Body of pancreas (tissue), 4 donors: Measurements from ENCODE around the gene OR52E2. TPM values are rescaled to one million over a fixed set of nuclear protein-coding genes. Genes with fewer than 3 reads are reported as not detected.

Experiments
- ATAC-seq: fragments of 150-250 bp; one replicate; pipeline ENCODE4 v1.9.1; 2016
- DNase-seq, 4 donors: peaks; one replicate each; pipeline ENCODE4 v3.0.0-alpha.2; 2019
- H3K27ac ChIP-seq, 4 donors: fragments of 200-600 bp; sonication (generic); 1 replicate in 3 of 4; 2 replicates in 1 of 4; pipeline versions ENCODE4 v1.5.1 to v1.6.1; 2016 to 2019; ENCODE audit warnings: mild to moderate bottlenecking in 1 of 4, mixed read lengths in 1 of 4, moderate library complexity in 1 of 4
- H3K27me3 ChIP-seq, 2 donors: fragments of 200-600 bp; sonication (generic); one replicate each; pipeline ENCODE4 v1.6.0; 2016; ENCODE audit warnings: mild to moderate bottlenecking in 1 of 2
- H3K36me3 ChIP-seq, 2 donors: fragments of 200-600 bp; sonication (generic); replicated peaks in 1 of 2; 2 replicates each; pipeline ENCODE4 v1.5.1; 2016; ENCODE audit warnings: low read depth in 2 of 2; ENCODE audit not compliant: insufficient read depth in 1 of 2
- H3K4me1 ChIP-seq: fragments of 200-600 bp; sonication (generic); one replicate; pipeline ENCODE4 v1.6.0; 2016
- H3K4me3 ChIP-seq, 2 donors: fragments of 200-600 bp; sonication (generic); 1 replicate in 1 of 2; 2 replicates in 1 of 2; pipeline ENCODE4 v1.5.1; 2016 to 2019
- H3K9me3 ChIP-seq, 3 donors: fragments of 200-600 bp; sonication (generic); 1 replicate in 2 of 3; 2 replicates in 1 of 3; pipeline ENCODE4 v1.5.1; 2016
- POLR2A ChIP-seq, 3 donors: fragments of 450-650 bp; IDR thresholded peaks; one replicate each; pipeline ENCODE4 v1.6.1; 2016; ENCODE audit warnings: antibody characterized with exemption in 3 of 3, mild to moderate bottlenecking in 2 of 3
- WGBS, 2 donors: methylation state at CpG; one replicate each; pipeline ENCODE4 v1.1.5; 2017; 5-methylcytosine and 5-hydroxymethylcytosine counted together
- intact Hi-C: fragments of 100-400 bp; cut with DNase I; formaldehyde crosslinking; loops from one replicate; pipeline ENCODE4 v1.15.1; 2023
- total RNA-seq, 2 donors: library from RNA; depleted of rRNA; stranded (reverse); fragments of >200 nt; gene quantifications; one replicate each; pipeline ENCODE4 v1.1.0, GENCODE V29; 2016
- TF ChIP-seq, protein P1 (sequence below), 7 experiments: fragments of 450-650 bp in 4 of 7; fragments of 200-600 bp in 3 of 7; sonication (generic) in 3 of 7; IDR thresholded peaks; one replicate each; pipeline ENCODE4 v1.5.1; 2016 to 2019; ENCODE audit warnings: antibody characterized with exemption in 7 of 7

The OR52E2 gene
- total RNA-seq, 2 donors from 2014 or later, result not detected

DNA sequence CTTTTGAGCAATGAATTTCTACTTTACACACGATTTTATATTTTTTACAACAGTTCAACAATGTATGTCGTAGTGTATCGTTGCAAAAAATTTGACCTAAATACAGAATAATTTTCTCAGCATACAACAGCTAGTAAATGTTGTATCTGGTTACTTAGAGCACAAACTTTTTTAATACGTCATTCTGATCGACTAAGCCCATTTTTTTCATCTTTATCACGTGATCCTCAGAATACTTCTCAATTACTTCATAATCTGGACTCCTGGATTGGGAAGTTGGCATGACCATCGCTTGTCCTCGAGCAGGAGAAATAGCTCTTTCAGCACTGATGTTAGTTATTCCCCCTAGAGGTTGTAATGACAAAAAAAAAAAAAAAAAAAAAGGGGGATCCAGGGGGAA, 48.2 kb downstream of the OR52E2 start:
- ATAC-seq, result no peak
- H3K27ac ChIP-seq, result no peak overlapping the region
- TF ChIP-seq POLR2A (IDR thresholded peaks at IDR 0.05), result no peak
- TF ChIP-seq, protein P1, sequence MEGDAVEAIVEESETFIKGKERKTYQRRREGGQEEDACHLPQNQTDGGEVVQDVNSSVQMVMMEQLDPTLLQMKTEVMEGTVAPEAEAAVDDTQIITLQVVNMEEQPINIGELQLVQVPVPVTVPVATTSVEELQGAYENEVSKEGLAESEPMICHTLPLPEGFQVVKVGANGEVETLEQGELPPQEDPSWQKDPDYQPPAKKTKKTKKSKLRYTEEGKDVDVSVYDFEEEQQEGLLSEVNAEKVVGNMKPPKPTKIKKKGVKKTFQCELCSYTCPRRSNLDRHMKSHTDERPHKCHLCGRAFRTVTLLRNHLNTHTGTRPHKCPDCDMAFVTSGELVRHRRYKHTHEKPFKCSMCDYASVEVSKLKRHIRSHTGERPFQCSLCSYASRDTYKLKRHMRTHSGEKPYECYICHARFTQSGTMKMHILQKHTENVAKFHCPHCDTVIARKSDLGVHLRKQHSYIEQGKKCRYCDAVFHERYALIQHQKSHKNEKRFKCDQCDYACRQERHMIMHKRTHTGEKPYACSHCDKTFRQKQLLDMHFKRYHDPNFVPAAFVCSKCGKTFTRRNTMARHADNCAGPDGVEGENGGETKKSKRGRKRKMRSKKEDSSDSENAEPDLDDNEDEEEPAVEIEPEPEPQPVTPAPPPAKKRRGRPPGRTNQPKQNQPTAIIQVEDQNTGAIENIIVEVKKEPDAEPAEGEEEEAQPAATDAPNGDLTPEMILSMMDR (IDR thresholded peaks at IDR 0.05), result no peak
- H3K4me3 ChIP-seq, result no peak overlapping the region
- DNase-seq, result no peak
- WGBS, 2 donors, result 61 to 66% methylated on average over 8 of the region's 8 CpGs
- H3K4me1 ChIP-seq, result no peaks in the 10 kb centered on the region
- no peaks in the 10 kb centered on the region for H3K36me3 ChIP-seq
- intact Hi-C loops, result no loop called here
- H3K27me3 ChIP-seq, result no peaks in the 10 kb centered on the region
- H3K9me3 ChIP-seq, result no peaks in the 10 kb centered on the region

Other genes with a start within 250 kb of the OR52E2 start
- not detected for gene OR51F2, start 238.3 kb downstream of the OR52E2 start, total RNA-seq
- gene OR51S1, start 210.4 kb downstream of the OR52E2 start, total RNA-seq, result not detected
- not detected for gene OR51T1, start 177.7 kb downstream of the OR52E2 start, total RNA-seq
- not detected for gene OR51A7, start 155.8 kb downstream of the OR52E2 start, total RNA-seq
- not detected for gene OR51G2, start 140.3 kb downstream of the OR52E2 start, total RNA-seq
- gene OR51G1, start 135.3 kb downstream of the OR52E2 start, total RNA-seq, result not detected
- gene OR51A4, start 112.0 kb downstream of the OR52E2 start, total RNA-seq, result not detected
- gene OR51A2, start 103.9 kb downstream of the OR52E2 start, total RNA-seq, result not detected
- not detected for gene OR51L1, start 64.8 kb downstream of the OR52E2 start, total RNA-seq
- not detected for gene OR52J3, start 13.1 kb downstream of the OR52E2 start, total RNA-seq
- gene OR52E1, start 9.9 kb upstream of the OR52E2 start, total RNA-seq, result not detected
- gene OR52A5, start 78.7 kb upstream of the OR52E2 start, total RNA-seq, result not detected
- not detected for gene OR52A1, start 95.1 kb upstream of the OR52E2 start, total RNA-seq
- gene OR51V1, start 141.1 kb upstream of the OR52E2 start, total RNA-seq, result not detected
- gene HBB, start 167.4 kb upstream of the OR52E2 start, total RNA-seq, result 10 to 100 TPM in 1 of 2 donors, not detected in 1; 13.0 TPM
- gene HBD, start 174.9 kb upstream of the OR52E2 start, total RNA-seq, result not detected
- gene HBG1, start 190.2 kb upstream of the OR52E2 start, total RNA-seq, result not detected
- not detected for gene HBG2, start 195.2 kb upstream of the OR52E2 start, total RNA-seq
- gene HBE1, start 210.3 kb upstream of the OR52E2 start, total RNA-seq, result not detected
- under 1 TPM; 0.52 to 0.66 TPM for gene OR51B4, start 242.3 kb upstream of the OR52E2 start, total RNA-seq